Neural progenitor cell (in vitro differentiated cells): ENCODE data around the gene WDR36.

Experiments
- CTCF ChIP-seq: fragments of 200-600 bp; sonication (generic); IDR thresholded peaks from 2 replicates; pipeline ENCODE4 v1.5.1; 2017; ENCODE audit warnings: antibody characterized with exemption, mild to moderate bottlenecking
- EZH2 ChIP-seq: fragments of 200-600 bp; sonication (generic); IDR thresholded peaks from 2 replicates; pipeline ENCODE4 v1.6.1; 2017; ENCODE audit warnings: antibody characterized with exemption, mild to moderate bottlenecking, moderate library complexity

- TF ChIP-seq CTCF, result no peak
- TF ChIP-seq EZH2, result no peak
These were observed 51.8 kb downstream of the WDR36 start for GRCh38 chr5:111143910-111144309.
